Suprapubic skin (tissue), 4 donors: ENCODE results near the gene CLCN6.

Experiments
- CTCF ChIP-seq, 2 donors: fragments of 200-600 bp in 1 of 2; fragments of 450-650 bp in 1 of 2; sonication (generic) in 1 of 2; IDR thresholded peaks; one replicate each; pipeline ENCODE4 v1.5.1; 2016 to 2019; ENCODE audit warnings: antibody characterized with exemption in 2 of 2, mild to moderate bottlenecking in 1 of 2, moderate library complexity in 1 of 2
- EP300 ChIP-seq: sonication (generic); formaldehyde crosslinking; IDR thresholded peaks from one replicate; pipeline ENCODE4 v1.6.1; 2017; ENCODE audit warnings: antibody characterized with exemption
- POLR2A ChIP-seq, 2 donors: fragments of 450-650 bp; IDR thresholded peaks; one replicate each; pipeline ENCODE4 v1.6.1; 2017; ENCODE audit warnings: antibody characterized with exemption in 2 of 2, mild to moderate bottlenecking in 2 of 2, moderate library complexity in 2 of 2
- POLR2AphosphoS5 ChIP-seq, 3 donors: sonication (generic); formaldehyde crosslinking; IDR thresholded peaks; one replicate each; pipeline ENCODE4 v1.6.1; 2017; ENCODE audit warnings: antibody characterized with exemption in 3 of 3

GRCh38 chr1:11868331-11868980 is 62.5 kb downstream of the CLCN6 start:
- TF ChIP-seq POLR2A (IDR thresholded peaks at IDR 0.05), result no peak
- no peak for TF ChIP-seq CTCF (IDR thresholded peaks at IDR 0.05)
- no peak for TF ChIP-seq EP300
- no peak for TF ChIP-seq POLR2AphosphoS5 (IDR thresholded peaks at IDR 0.05)
